Keratinocyte (primary cell): ENCODE data around the gene TMEM151B. TPM values are rescaled to one million over a fixed set of nuclear protein-coding genes. Genes with fewer than 3 reads are reported as not detected.

ENCODE experiments used
- DNase-seq: peaks from one replicate; pipeline ENCODE4 v3.0.0-alpha.2; 2011; ENCODE audit warnings: low read depth, missing footprints, low spot score
- FAIRE-seq: peaks from 2 replicates; lab custom pipeline; 2011; peaks lifted over from hg19 to GRCh38; lab: Jason Lieb, UNC
- H2AFZ ChIP-seq: 2 replicates; pipeline ENCODE4 v1.6.0; 2012; ENCODE audit warnings: low read length, control low read depth, inconsistent platforms; ENCODE audit not compliant: control insufficient read depth
- H3K27ac ChIP-seq: 2 replicates; pipeline ENCODE4 v1.5.1; 2011; ENCODE audit warnings: low read length; ENCODE audit not compliant: control insufficient read depth, insufficient read depth
- H3K27me3 ChIP-seq: 3 replicates; pipeline ENCODE4 v1.6.0; 2011; ENCODE audit warnings: low read length; ENCODE audit not compliant: control insufficient read depth, insufficient read depth; ENCODE audit errors: extremely low read depth
- H3K36me3 ChIP-seq, 2 experiments: 2 replicates in 1 of 2; 3 replicates in 1 of 2; pipeline ENCODE4 v1.5.1; 2011; ENCODE audit warnings: low read length in 2 of 2, mild to moderate bottlenecking in 1 of 2; ENCODE audit not compliant: control insufficient read depth in 2 of 2, insufficient read depth in 2 of 2; ENCODE audit errors: extremely low read depth in 1 of 2
- H3K4me1 ChIP-seq: 3 replicates; pipeline ENCODE4 v1.5.1; 2011; ENCODE audit warnings: low read length; ENCODE audit not compliant: control insufficient read depth, insufficient read depth; ENCODE audit errors: extremely low read depth
- H3K4me2 ChIP-seq: 3 replicates; pipeline ENCODE4 v1.6.0; 2011; ENCODE audit warnings: low read depth, low read length; ENCODE audit not compliant: control insufficient read depth, insufficient read depth; ENCODE audit errors: extremely low read depth
- H3K4me3 ChIP-seq, 3 experiments: fragments of 200-600 bp in 1 of 3; sonication (generic) in 1 of 3; 2 replicates in 2 of 3; 3 replicates in 1 of 3; pipeline ENCODE4 v1.5.1; 2011 to 2016; ENCODE audit warnings: low read length in 3 of 3, mild to moderate bottlenecking in 3 of 3, control low read depth in 2 of 3, inconsistent platforms in 1 of 3, low read depth in 1 of 3, mixed read lengths in 1 of 3, mixed run types in 1 of 3, moderate library complexity in 1 of 3; ENCODE audit not compliant: control insufficient read depth in 2 of 3, insufficient read depth in 2 of 3; ENCODE audit errors: extremely low read depth in 1 of 3
- H3K79me2 ChIP-seq: 2 replicates; pipeline ENCODE4 v1.6.0; 2012; ENCODE audit warnings: low read length; ENCODE audit not compliant: control insufficient read depth, insufficient read depth
- H3K9ac ChIP-seq: 3 replicates; pipeline ENCODE4 v1.6.0; 2011; ENCODE audit warnings: low read length; ENCODE audit not compliant: control insufficient read depth, insufficient read depth; ENCODE audit errors: extremely low read depth
- H3K9me1 ChIP-seq: 3 replicates; pipeline ENCODE4 v1.6.0; 2011; ENCODE audit warnings: low read length; ENCODE audit not compliant: control insufficient read depth, insufficient read depth; ENCODE audit errors: extremely low read depth
- H3K9me3 ChIP-seq: 2 replicates; pipeline ENCODE4 v1.5.1; 2012; ENCODE audit warnings: low read depth, low read length; ENCODE audit not compliant: control insufficient read depth
- H4K20me1 ChIP-seq: 3 replicates; pipeline ENCODE4 v1.6.0; 2011; ENCODE audit warnings: low read length; ENCODE audit not compliant: control insufficient read depth, insufficient read depth; ENCODE audit errors: extremely low read depth
- EZH2 ChIP-seq: IDR thresholded peaks from one replicate; pipeline ENCODE4 v1.6.1; 2012; ENCODE audit warnings: inconsistent platforms, mild to moderate bottlenecking, low read length, moderate library complexity
- dilution Hi-C: fragments of 300-500 bp; cut with MboI; formaldehyde crosslinking; loops from one replicate; pipeline ENCODE4 v1.7.0; 2020; ENCODE audit warnings: low sequenced_read_pairs; ENCODE audit not compliant: extremely low pct_ligation_motif_present
- polyA plus RNA-seq, 5 experiments: library from polyadenylated mRNA; depleted of rRNA in 3 of 5; stranded (reverse) in 3 of 5; stranded (forward) in 1 of 5; unstranded in 1 of 5; fragments of >200 nt; gene quantifications; 1 replicate in 1 of 5; 2 replicates in 3 of 5; 3 replicates in 1 of 5; pipeline versions ENCODE4 v1.2.1 to v1.2.3, GENCODE V29; 2011 to 2012; ENCODE audit warnings: missing spikeins in 2 of 5, low read depth in 1 of 5, low replicate concordance in 1 of 5
- TF ChIP-seq, protein P1 (sequence below), 3 experiments: IDR thresholded peaks in 1 of 3; conservative IDR thresholded peaks in 1 of 3; optimal IDR thresholded peaks in 1 of 3; 2 replicates in 2 of 3; 3 replicates in 1 of 3; pipeline versions ENCODE3 to v1.5.1; 2011; ENCODE audit warnings: low read length in 3 of 3, mild to moderate bottlenecking in 3 of 3, moderate library complexity in 2 of 3, control low read depth in 1 of 3, inconsistent platforms in 1 of 3; ENCODE audit not compliant: insufficient read depth in 2 of 3; ENCODE audit errors: extremely low read depth in 1 of 3

Gene TMEM151B
- polyA plus RNA-seq, 1 donor (not counting 4 experiments of a cell fraction or from before 2014, with no cell fraction given), result not detected

GRCh38 chr6:44227148-44227793, 43.0 kb upstream of the TMEM151B start:
- peak overlapping the region; percentile 6 for H3K9ac ChIP-seq
- H3K4me1 ChIP-seq, result peaks cover 37% of the 10 kb centered on the region
- DNase-seq (no peak), FAIRE-seq (no peak)
- dilution Hi-C loops, result no loop called here
- H3K79me2 ChIP-seq, result peaks cover 22% of the 10 kb centered on the region
- no peaks in the 10 kb centered on the region for H3K27me3 ChIP-seq
- peaks cover 14 to 23% of the 10 kb centered on the region in 2 experiments for H3K36me3 ChIP-seq
- no peaks in the 10 kb centered on the region for H4K20me1 ChIP-seq
- H3K9me3 ChIP-seq, result no peaks in the 10 kb centered on the region
- H3K4me3 ChIP-seq, result no peak overlapping the region
- peak overlapping the region; percentile 52 for H3K4me2 ChIP-seq
- H3K9me1 ChIP-seq, result no peaks in the 10 kb centered on the region
- TF ChIP-seq EZH2, result no peak
- TF ChIP-seq, protein P1, sequence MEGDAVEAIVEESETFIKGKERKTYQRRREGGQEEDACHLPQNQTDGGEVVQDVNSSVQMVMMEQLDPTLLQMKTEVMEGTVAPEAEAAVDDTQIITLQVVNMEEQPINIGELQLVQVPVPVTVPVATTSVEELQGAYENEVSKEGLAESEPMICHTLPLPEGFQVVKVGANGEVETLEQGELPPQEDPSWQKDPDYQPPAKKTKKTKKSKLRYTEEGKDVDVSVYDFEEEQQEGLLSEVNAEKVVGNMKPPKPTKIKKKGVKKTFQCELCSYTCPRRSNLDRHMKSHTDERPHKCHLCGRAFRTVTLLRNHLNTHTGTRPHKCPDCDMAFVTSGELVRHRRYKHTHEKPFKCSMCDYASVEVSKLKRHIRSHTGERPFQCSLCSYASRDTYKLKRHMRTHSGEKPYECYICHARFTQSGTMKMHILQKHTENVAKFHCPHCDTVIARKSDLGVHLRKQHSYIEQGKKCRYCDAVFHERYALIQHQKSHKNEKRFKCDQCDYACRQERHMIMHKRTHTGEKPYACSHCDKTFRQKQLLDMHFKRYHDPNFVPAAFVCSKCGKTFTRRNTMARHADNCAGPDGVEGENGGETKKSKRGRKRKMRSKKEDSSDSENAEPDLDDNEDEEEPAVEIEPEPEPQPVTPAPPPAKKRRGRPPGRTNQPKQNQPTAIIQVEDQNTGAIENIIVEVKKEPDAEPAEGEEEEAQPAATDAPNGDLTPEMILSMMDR (optimal IDR thresholded peaks at IDR 0.05 in 1 of 3, IDR thresholded peaks at IDR 0.05 in 1 of 3, conservative IDR thresholded peaks at IDR 0.05 in 1 of 3; ENCODE audit: extremely low read depth in 1 of 3, insufficient read depth in 2 of 3, low read length in 3 of 3), result no peak
- H2AFZ ChIP-seq, result no peak overlapping the region
- no peak overlapping the region for H3K27ac ChIP-seq

DNA sequence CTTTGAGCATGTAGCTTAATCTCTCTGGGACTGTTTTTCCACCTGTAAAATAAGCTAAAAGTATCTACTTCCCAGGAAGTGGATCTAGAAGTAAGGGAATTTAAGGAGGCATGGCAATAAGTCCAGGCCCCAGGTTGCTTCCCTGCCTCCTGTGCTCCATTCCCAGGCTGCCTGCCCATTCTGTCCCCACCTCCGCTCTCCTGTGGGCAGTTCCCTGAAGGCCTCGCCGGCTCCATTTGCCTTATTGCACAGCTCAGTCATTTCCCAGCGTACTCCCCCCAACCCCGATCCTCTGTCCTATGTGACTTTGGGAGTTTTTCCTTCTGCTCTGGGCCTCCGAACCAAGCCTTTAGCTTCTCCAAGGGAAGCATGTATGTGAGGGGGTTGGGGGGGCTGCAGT, 42.2 kb upstream of the TMEM151B start:
- no peaks in the 10 kb centered on the region for H3K9me1 ChIP-seq
- H3K9me3 ChIP-seq, result no peaks in the 10 kb centered on the region
- no peak overlapping the region for H3K9ac ChIP-seq
- H4K20me1 ChIP-seq, result no peaks in the 10 kb centered on the region
- DNase-seq, result no peak
- peaks cover 22% of the 10 kb centered on the region for H3K79me2 ChIP-seq
- H3K4me3 ChIP-seq, result no peak overlapping the region
- no peaks in the 10 kb centered on the region for H3K27me3 ChIP-seq
- H2AFZ ChIP-seq, result no peak overlapping the region
- H3K4me1 ChIP-seq, result peaks cover 35% of the 10 kb centered on the region
- no peak overlapping the region for H3K4me2 ChIP-seq
- dilution Hi-C loops, result no loop called here
- FAIRE-seq, result no peak
- no peak overlapping the region for H3K27ac ChIP-seq
- H3K36me3 ChIP-seq, result peaks cover 14 to 27% of the 10 kb centered on the region in 2 experiments
- TF ChIP-seq, protein P1 (optimal IDR thresholded peaks at IDR 0.05 in 1 of 3, IDR thresholded peaks at IDR 0.05 in 1 of 3, conservative IDR thresholded peaks at IDR 0.05 in 1 of 3; ENCODE audit: extremely low read depth in 1 of 3, insufficient read depth in 2 of 3, low read length in 3 of 3), result no peak
- no peak for TF ChIP-seq EZH2
